Neural progenitor cell (in vitro differentiated cells): ENCODE data around the gene ADA.

Source experiments
- CTCF ChIP-seq: fragments of 200-600 bp; sonication (generic); IDR thresholded peaks from 2 replicates; pipeline ENCODE4 v1.5.1; 2017; ENCODE audit warnings: antibody characterized with exemption, mild to moderate bottlenecking
- EZH2 ChIP-seq: fragments of 200-600 bp; sonication (generic); IDR thresholded peaks from 2 replicates; pipeline ENCODE4 v1.6.1; 2017; ENCODE audit warnings: antibody characterized with exemption, mild to moderate bottlenecking, moderate library complexity

DNA sequence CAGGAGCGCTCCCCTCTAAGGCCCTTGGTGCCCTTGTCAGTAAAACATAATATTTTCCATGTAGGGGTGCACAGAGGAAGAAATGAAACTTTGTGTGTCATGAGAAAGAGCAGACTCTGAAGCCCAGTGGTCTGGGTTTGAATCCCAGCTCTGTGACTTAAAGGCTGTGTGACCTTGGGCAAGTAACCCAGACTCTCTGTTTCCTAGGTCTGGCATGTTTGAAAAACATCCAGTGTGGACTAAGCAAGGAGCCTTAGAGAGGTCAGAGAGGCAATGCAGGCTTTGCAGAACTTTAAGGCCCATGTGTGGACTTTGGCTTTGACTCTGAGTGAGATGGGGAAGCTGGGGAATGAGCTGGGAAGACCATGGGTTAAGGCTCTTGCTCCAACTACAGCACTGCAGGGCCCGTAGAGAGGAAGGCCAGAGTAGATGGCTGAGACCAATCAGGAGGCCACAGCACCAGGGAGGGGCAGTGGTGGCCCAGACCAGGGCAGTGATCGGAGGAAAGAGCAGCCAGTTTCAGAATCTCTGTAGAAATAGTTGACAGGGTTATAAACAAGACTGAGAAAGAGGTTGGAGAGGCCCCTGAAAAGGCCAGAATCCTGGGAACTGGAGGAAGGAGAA lies 18.2 kb downstream of the ADA start:
- TF ChIP-seq CTCF (no peak), EZH2 (no peak)
